NT2/D1 (cell line): ENCODE data around the gene PRKG1.

ENCODE experiments used
- SUZ12 ChIP-seq: IDR thresholded peaks from 2 replicates; pipeline ENCODE4 v1.6.1; 2011; ENCODE audit not compliant: insufficient read length, insufficient read depth; ENCODE audit errors: extremely low read depth
- YY1 ChIP-seq: IDR thresholded peaks from 2 replicates; pipeline ENCODE4 v1.6.1; 2011; ENCODE audit not compliant: insufficient read length, insufficient read depth
- ZNF274 ChIP-seq: IDR thresholded peaks from 2 replicates; pipeline ENCODE4 v1.6.1; 2011; ENCODE audit warnings: mild to moderate bottlenecking, low read depth, low read length

GRCh38 chr10:51658000-51658399 is 583.7 kb downstream of the PRKG1 start:
- TF ChIP-seq YY1 (no peak), ZNF274 (no peak), SUZ12 (no peak)
